GM23338 (cell line): ENCODE results near the gene SFMBT2.

Experiments used
- CREB1 ChIP-seq: fragments of 250-450 bp; sonication (Bioruptor Pico); IDR thresholded peaks from 2 replicates; pipeline ENCODE4 v1.5.0; 2020; ENCODE audit warnings: low read depth, mild to moderate bottlenecking, moderate library complexity
- EZH2 ChIP-seq: fragments of 200-600 bp; sonication (generic); IDR thresholded peaks from one replicate; pipeline ENCODE4 v1.8.0; 2017; ENCODE audit warnings: antibody characterized with exemption, mild to moderate bottlenecking, low read depth; ENCODE audit not compliant: unreplicated experiment
- EZH2phosphoT487 ChIP-seq: fragments of 200-600 bp; sonication (generic); IDR thresholded peaks from one replicate; pipeline ENCODE4 v1.8.1; 2018; ENCODE audit warnings: antibody characterized with exemption; ENCODE audit not compliant: unreplicated experiment
- JUNB ChIP-seq: IDR thresholded peaks from one replicate; pipeline ENCODE4 v1.6.1; 2016; ENCODE audit warnings: antibody characterized with exemption; ENCODE audit not compliant: unreplicated experiment
- POLR2AphosphoS5 ChIP-seq: IDR thresholded peaks from 2 replicates; pipeline ENCODE4 v1.6.1; 2016; ENCODE audit warnings: antibody characterized with exemption, low read depth
- STAT1 ChIP-seq: IDR thresholded peaks from one replicate; pipeline ENCODE4 v1.6.1; 2016; ENCODE audit warnings: antibody characterized with exemption; ENCODE audit not compliant: unreplicated experiment
- ZNF114 ChIP-seq: fragments of 250-450 bp; sonication (Bioruptor Pico); IDR thresholded peaks from 2 replicates; pipeline ENCODE4 v1.5.0; 2020; ENCODE audit warnings: mild to moderate bottlenecking, moderate library complexity
- ZNF331 ChIP-seq: fragments of 250-450 bp; sonication (Bioruptor Pico); IDR thresholded peaks from 2 replicates; pipeline ENCODE4 v1.5.0; 2020; ENCODE audit warnings: low read depth, mild to moderate bottlenecking, moderate library complexity
- ZNF462 ChIP-seq: fragments of 250-450 bp; sonication (Bioruptor Pico); IDR thresholded peaks from 2 replicates; pipeline ENCODE4 v1.5.0; 2020; ENCODE audit warnings: mild to moderate bottlenecking, moderate library complexity
- TF ChIP-seq, protein P1 (sequence below), 2 experiments: fragments of 200-600 bp in 1 of 2; sonication (generic) in 1 of 2; conservative IDR thresholded peaks; 2 replicates each; pipeline versions ENCODE4 v1.5.1 to v1.6.1; 2016 to 2017; ENCODE audit warnings: antibody characterized with exemption in 2 of 2, low read depth in 2 of 2, mild to moderate bottlenecking in 2 of 2, moderate library complexity in 1 of 2
- TF ChIP-seq, protein P2 (sequence below): IDR thresholded peaks from one replicate; pipeline ENCODE4 v1.6.1; 2018; ENCODE audit warnings: antibody characterized with exemption; ENCODE audit not compliant: unreplicated experiment
- TF ChIP-seq, protein P3 (sequence below): IDR thresholded peaks from 2 replicates; pipeline ENCODE4 v1.6.1; 2016; ENCODE audit warnings: antibody characterized with exemption

DNA sequence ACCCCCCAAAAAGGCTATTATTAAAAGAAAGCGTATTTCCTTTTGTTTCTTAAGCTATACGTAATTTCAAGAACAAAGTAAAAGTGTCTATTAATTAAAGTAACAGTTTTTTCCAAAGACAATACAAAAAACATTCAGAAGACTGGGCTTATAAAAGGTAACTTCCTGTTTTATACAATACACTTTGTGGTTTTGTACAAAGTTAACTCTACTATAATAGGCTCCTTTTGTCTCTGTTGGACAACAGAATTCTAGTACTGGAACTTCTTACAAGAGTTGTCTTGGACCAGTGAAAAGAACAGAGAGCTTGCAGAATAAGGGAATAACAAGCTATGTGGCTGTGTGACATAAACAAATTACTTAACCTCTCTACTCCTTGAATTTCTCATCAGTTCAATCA, 21.5 kb downstream of the SFMBT2 start:
- TF ChIP-seq, protein P1, sequence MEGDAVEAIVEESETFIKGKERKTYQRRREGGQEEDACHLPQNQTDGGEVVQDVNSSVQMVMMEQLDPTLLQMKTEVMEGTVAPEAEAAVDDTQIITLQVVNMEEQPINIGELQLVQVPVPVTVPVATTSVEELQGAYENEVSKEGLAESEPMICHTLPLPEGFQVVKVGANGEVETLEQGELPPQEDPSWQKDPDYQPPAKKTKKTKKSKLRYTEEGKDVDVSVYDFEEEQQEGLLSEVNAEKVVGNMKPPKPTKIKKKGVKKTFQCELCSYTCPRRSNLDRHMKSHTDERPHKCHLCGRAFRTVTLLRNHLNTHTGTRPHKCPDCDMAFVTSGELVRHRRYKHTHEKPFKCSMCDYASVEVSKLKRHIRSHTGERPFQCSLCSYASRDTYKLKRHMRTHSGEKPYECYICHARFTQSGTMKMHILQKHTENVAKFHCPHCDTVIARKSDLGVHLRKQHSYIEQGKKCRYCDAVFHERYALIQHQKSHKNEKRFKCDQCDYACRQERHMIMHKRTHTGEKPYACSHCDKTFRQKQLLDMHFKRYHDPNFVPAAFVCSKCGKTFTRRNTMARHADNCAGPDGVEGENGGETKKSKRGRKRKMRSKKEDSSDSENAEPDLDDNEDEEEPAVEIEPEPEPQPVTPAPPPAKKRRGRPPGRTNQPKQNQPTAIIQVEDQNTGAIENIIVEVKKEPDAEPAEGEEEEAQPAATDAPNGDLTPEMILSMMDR (conservative IDR thresholded peaks at IDR 0.05; ENCODE audit: low read depth in 2 of 2): no peak
- TF ChIP-seq EZH2: no peak
- no peak for TF ChIP-seq JUNB
- TF ChIP-seq STAT1: no peak
- TF ChIP-seq, protein P2, sequence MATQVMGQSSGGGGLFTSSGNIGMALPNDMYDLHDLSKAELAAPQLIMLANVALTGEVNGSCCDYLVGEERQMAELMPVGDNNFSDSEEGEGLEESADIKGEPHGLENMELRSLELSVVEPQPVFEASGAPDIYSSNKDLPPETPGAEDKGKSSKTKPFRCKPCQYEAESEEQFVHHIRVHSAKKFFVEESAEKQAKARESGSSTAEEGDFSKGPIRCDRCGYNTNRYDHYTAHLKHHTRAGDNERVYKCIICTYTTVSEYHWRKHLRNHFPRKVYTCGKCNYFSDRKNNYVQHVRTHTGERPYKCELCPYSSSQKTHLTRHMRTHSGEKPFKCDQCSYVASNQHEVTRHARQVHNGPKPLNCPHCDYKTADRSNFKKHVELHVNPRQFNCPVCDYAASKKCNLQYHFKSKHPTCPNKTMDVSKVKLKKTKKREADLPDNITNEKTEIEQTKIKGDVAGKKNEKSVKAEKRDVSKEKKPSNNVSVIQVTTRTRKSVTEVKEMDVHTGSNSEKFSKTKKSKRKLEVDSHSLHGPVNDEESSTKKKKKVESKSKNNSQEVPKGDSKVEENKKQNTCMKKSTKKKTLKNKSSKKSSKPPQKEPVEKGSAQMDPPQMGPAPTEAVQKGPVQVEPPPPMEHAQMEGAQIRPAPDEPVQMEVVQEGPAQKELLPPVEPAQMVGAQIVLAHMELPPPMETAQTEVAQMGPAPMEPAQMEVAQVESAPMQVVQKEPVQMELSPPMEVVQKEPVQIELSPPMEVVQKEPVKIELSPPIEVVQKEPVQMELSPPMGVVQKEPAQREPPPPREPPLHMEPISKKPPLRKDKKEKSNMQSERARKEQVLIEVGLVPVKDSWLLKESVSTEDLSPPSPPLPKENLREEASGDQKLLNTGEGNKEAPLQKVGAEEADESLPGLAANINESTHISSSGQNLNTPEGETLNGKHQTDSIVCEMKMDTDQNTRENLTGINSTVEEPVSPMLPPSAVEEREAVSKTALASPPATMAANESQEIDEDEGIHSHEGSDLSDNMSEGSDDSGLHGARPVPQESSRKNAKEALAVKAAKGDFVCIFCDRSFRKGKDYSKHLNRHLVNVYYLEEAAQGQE: no peak
- no peak for TF ChIP-seq EZH2phosphoT487
- no peak for TF ChIP-seq POLR2AphosphoS5
- TF ChIP-seq ZNF114 (CRISPR knock-in tag): no peak
- no peak for TF ChIP-seq CREB1 (CRISPR knock-in tag)
- no peak for TF ChIP-seq ZNF331 (CRISPR knock-in tag)
- TF ChIP-seq, protein P3, sequence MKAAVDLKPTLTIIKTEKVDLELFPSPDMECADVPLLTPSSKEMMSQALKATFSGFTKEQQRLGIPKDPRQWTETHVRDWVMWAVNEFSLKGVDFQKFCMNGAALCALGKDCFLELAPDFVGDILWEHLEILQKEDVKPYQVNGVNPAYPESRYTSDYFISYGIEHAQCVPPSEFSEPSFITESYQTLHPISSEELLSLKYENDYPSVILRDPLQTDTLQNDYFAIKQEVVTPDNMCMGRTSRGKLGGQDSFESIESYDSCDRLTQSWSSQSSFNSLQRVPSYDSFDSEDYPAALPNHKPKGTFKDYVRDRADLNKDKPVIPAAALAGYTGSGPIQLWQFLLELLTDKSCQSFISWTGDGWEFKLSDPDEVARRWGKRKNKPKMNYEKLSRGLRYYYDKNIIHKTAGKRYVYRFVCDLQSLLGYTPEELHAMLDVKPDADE: no peak
- no peak for TF ChIP-seq ZNF462
